GM18867 (cell line): Measurements from ENCODE around the gene PUM2.

ENCODE experiments used
- ATAC-seq: cut with Tn5 transposase; IDR thresholded peaks from one replicate; pipeline ENCODE4 v1.9.1; 2021; ENCODE audit warnings: mild to moderate bottlenecking, moderate library complexity; ENCODE audit not compliant: unreplicated experiment

The PUM2 gene

DNA sequence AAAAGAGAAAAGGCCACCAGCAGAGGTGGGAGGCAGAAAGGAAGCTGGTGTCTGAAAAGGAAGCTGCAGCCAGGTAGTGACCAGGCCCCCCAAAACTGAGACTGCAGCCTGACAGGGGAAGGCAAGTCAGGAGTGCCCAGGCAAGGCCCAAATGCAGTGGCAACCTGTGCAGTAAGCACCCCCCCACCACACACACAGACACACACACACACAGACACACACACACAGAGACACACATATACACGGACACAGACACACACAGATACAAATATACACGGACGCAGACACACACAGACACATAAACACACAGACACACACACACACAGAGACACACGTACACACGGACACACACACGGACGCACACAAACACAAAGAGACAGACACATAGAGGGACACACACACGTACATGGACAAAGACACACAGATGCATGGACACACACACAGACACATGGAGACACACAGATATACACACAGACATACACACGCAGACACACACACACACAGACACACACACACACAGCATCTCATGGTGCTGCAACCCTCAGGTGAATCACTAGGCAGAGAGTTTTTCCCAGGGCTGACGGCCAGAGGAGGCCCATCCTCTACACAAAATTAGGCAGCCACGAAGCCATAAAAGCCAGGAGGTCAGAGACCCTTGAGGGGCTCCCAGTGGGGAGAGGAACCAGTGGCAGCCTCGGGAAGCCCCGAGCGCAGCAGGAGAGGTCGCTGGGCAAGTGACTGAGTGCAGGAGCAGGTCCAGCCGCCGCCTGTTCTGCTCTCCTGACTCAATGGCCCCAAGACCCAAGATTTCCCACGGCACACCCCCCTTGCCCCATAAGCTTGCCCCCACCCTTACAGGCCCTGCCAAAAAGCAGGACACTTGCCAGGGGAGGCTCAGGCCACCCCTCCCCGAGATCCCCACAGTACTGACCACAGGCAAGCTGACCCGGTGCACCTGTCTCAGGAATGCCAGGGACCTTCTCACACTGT lies 132.0 kb downstream of the PUM2 start:
- ATAC-seq: no peak

DNA sequence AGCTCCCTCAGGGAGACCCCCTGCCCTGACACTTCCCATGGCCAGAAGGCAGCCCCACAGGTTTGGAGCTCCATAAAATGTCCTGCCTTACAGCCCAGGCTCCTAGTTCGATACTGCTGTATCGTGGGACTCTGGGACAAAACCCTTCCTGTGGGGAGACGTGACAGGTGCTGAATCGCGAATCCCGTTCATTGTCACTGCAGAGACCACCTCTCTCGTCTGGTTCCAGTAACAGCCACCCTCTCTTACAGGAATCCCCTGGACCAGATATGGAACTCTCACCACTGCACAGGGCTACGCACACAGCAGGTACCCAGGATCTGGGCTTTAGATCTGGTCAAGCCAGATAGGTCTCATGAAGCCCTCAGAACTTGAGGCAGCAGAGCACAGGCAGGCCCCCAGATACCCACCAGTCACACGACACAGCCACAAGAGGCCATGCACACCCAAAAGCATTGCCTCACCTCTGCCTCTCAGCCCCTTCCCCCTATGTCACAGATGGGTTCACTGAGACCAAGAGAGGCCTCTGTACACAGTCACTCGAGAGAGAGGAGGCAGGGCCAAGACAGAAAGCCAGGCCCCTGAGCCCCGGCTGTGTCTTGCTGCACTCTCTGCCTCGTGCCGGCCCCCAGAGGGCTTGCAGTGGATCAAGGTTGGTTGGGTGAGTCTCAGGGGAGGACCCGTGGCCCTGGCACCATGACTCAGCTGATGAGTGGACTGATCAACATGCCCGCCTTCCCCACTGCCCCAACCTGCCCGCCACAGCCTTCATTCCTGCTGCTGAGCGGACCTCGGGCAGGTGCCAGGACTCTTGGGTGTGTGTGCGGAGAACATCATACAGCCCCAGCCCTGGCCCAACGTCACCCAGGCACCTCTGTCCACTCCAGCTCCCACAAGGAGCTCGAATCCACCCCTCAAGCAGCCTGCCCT lies 133.3 kb downstream of the PUM2 start:
- no peak for ATAC-seq

DNA sequence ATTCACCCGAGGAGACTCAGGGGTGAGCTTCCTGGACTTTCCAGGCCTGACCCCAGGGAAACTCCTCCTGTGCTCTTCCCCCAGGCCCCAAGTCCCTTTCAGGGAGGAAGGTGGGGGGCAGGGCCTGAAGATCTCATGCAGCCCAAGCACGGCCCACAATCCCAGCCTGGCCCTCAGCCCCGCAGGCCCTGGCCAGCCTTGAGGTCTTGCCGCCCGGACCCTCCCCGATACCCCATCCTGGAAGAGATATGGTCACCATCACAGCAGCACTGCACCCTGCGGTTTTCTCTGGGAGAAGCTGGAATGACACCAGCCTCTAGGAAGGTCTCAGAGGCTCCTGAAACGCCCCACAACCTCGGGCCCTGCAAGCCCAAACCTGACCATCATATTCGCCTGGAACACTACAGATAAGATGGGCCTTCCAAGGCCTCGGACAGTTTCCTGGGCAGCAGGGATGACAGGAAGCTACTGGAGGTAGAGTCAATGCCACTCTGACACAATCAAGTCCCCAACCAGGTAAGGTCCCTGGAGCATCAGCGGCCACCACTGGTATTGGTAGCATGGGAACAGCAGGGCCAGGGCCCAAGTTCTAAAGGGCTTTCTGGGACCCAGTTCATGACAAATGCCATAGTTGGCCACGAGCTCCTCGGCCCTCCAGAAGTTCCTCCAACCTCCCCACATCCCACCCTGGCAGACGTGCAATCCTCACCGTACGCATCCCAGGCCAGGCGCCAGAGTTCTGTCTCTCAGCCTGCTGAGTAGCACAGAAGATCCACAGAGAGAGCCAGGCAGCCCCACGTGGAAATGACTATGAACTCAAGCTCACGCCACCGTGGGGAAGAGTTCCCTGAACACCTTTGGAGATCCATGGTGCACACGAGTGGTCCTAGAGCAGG lies 134.3 kb downstream of the PUM2 start:
- ATAC-seq: no peak

DNA sequence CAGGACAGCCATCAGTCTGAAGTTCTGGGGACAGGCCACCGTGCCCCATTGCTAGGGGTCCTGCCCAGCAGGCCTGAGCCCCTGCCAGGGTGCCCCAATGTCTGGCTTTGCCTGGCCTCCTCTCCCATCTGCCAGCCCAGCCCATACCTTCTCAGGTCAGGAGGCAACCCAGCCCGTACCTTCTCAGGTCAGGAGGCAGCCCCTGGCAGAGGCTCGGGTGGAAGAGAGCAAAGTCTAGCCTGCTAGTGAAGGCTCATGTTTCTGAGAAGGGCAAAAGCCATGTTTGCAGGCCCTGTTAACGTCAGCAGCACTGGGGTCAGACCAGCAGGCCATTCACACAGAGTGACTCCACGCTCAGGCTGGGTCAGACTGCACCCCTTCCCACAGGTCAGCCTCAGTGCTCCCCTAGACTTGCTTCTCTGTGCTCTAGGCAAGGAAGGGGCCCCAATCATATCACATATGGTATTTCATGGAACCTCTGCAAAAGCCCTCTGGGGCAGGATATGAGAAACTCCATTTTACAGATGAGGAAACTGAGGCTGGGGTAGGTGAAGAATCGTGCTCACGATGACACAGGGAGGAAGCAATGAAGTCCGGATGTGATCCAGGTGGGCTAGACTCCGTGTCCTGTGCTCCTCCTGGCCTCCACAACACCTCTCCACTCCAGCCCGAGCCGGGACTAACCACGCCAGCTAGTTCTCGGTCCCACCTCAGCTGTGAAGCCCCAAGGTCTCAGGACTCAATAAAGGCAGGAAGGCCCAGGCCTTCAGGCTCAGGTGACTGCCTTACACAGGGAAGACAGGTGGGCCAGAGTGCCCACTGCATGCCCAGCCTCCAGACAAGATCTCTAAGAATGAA lies 135.2 kb downstream of the PUM2 start:
- ATAC-seq: no peak

DNA sequence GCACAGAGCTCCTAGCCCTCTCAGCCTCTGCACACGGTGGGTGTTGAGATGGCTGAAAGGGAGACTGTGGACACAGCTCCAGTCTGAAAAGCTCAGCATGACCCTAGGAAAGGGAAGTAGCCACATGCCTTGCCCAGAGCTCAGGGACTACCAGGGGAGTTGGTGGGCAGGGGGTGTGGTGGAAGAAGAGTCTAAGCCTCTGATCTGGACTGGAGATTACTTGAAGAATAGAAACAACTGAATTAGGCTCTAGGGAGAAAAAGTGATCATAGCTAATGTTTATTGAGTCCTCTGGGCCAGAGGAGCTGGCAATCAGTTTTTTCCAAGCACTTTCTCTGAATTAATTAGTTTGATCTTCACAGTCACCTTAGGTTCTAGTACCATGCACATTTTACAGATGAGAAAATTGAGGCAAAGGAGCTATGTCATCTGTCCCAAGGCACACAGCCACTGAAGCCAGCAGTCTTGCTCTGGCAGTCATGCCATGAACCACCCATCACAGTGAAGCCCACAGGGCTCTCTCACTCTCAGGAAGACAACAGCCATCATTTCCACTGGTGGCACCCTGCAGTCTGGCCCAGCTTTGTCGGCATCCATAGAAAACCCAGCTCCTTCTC lies 136.0 kb downstream of the PUM2 start:
- ATAC-seq: no peak

DNA sequence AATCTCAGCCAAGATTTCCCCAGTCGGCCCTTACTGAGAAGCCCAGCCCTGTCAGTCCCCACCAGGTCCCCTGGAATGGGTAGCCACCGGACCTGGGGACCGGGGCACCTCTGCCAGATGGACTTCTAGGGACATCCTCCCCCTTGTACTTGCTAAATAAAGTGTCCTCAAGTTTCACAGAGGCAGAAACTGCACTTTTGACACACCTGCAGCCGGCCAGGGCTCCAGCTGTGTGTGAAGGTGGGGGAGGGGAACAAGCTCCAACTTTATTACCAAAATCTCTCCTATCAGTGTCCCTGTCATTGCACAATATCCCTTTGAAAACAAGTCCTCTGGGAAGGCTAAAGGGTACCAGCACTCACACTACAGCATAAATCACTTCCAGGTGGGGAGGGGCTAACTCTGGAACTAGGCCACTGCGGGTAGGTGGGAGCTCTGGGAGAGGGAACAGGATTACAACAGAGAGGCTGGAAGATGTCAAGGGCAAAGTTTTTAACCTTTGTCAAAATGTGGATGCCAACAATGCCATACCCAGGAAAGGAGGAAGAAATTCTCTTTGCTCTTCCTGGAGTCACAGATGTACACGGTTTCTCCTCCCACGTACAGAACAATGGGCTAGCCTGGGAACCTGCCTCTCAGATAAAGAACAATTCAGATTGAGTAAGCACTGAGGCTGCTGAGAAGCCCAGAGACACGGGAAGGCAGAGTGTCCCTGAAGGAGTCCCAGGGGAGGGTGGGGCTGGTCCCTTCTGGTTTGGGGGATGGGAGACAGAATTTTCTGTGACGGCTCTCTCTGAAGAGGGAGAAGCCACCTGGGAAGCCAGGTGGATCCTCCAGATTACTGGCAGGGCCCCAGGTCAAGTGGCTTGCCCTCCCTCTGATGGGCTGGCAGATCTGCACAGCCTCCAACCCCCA lies 136.7 kb downstream of the PUM2 start:
- ATAC-seq: peak; percentile 39

DNA sequence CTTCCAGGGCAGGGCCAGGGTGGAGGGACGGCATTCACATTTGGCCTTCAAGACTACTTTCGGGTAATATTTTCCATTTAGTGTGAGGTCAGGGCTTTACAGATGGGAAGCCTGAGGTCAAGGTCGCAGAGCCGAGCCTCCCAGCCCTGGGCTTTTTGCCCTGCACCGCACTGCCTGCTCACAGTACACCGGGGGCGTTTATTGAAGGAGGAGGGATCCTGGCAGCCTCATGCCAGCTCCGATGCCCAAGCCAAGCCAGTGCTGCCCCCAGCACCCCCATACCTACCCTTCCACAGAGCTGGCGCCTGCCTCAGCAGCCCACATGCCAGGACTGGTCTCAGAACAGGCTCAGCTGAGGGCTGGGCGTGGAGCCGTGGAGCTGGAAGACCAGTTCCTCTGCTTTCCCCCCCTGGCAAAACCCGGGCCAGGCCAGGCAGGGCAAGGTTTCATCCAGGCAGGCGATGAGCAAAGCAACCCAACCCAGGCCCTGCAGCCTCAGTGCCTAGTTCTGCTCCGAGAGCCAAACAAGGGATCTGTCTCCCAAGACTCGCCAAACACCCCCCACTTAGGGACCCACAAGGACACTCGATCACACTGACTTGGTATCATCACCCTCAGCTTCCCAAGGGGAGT lies 137.7 kb downstream of the PUM2 start:
- ATAC-seq: no peak

DNA sequence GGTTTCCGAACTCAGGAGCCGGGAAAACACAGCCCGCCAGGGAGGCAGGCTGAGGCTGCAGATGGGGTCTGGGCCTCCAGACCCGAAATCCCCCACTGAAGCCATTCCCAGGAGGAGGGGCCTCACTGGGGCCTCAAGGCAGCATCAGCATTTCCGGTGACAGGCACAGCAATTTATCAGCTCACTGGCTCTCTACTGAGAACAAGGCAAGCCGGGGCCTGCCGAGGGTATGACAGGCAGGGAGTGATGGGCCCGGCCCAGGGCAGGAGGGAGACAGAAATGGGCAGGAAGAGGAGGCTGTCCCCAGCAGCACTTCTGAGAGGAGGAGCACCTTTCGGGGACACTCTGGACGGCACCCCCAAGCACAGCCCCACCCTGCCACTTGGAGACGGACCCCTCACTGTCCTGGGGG lies 138.2 kb downstream of the PUM2 start:
- peak; percentile 72 for ATAC-seq

DNA sequence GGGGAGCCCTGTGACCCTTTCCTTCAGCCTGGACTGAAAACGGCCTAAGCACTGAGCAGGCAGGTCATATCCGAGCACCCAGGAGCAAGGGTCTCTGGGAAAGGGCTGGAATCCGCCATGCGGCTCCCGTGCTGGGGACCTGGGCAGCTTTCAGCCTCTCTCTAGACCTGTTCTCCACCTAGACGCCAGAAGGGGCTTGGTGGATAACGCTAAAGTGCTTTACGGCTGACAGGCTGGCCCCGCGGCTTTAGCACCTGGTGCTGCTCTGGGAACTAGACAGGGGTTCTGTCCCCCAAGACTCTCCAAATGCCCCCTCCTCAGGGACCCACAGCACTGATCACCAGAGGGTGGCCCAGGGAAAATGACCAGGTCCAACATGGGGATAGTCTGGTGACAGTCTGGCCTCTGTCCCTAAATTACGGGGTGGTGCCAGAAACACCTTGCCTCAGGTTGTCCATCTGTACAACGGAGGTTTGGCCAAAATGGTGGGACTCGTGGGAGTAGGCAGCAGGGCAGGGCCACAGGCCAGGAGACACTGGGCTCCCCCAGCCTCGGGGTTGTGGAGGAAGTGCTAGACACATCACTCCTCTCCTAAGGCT lies 138.7 kb downstream of the PUM2 start:
- ATAC-seq: no peak

DNA sequence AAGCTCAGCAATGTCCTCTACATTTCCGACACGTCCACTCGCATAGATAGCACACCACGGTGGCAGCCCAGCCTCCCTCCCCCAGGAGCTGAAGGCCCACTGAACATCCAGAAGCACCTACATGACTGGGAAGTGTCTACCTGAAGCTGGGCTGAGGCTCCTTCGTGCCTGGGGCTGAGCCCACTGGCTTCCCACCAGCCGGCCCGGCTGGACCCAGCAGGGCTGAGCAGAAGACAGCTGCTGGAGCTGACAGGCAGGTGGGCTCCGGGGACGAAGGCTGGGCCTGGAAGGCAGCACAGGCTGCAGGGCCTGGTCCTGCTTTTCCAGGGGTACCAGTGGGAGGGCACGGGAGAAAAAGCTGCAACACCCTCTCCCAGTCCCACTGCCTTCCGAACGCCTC lies 139.2 kb downstream of the PUM2 start:
- ATAC-seq: no peak

DNA sequence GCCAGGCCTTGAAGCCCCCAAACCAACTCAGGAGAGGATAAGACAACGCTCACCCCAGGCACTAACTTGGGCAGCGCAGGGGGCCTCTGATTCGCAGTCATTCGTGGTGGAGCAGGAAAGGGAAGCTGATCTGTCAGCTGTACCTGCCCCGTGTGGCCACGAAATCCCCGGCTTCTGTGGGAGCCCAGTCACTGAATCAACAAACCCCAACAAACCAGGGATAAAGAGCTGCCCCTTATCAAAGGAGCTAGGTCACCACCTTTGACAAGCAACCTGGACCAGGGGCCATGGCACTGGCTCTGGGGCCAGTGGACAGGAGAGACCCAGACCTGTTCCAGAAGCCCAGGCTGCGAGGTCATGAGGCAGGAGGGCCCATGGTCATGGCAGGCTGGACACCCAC lies 140.2 kb downstream of the PUM2 start:
- no peak for ATAC-seq

DNA sequence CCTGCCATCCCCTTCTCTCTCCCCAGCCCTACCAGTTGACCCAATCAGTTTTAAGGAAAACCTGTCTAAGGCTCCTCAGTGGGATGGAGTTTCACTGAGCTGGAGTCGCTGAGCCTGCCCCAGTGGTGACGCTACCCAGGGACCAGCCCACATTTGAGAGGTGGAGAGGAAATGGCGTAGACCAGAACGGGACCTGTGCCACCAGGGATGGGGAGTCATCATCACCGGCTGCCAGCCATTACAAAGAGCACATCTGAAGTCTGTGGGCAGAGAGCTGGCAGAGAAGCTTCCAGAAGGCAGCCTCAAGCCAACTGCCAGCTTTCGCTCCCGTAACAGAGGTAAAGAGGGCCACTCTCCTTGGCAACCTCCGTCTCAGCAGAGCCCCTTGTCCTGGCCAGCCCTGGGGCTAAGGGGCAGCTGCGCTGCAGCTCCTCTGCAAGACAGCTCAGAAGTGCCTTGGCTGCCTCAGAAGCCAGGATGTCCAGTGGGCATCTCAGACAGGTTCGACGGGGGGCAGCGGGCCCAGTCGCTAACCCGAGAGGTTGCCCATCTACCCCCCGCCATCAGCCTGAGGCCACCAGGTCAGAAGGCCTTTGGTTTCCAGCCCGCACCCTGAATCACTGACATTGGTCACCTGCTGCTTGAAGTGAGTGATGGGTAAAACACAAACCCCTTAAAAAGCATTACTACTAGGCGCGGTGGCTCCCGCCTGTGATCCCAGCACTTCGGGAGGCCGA lies 141.1 kb downstream of the PUM2 start:
- no peak for ATAC-seq

DNA sequence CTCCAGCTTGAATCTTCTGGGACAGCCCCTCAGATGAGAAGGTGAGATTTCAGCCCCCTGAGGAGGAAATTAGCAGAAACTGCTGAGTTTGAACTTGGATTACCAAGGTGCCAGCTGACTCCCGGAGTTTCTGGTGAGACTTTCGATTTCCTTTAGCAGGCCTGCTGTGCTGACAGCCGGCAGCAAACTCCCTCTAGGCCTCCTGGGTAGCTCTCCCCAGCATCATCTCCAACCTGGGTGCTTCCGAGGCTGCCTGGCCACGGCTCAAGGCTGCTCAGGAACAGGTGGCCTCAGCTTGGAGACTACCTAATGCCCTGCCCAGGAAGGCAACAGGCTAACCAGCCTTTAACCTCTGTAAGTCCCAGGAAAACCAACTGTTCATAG lies 142.2 kb downstream of the PUM2 start:
- ATAC-seq: no peak

DNA sequence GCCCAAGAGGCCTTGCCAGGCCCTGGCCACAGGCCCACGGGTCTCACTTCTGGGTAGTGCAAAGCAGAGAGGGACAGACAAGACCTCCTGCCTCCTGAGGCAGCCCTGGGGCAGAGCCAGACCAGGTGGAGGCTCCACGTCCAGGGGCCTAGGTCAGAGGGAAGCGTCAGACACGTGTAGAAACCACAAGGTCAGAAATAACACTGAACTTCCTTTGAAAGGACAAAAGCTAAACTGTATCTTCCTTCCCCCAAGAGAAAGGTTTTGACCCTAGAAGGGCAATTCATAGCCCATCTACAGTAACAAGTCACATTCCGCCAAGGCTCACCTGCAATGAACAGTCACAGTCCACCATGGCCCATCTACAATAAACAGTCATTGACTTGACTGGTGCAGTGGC lies 143.6 kb downstream of the PUM2 start:
- ATAC-seq: peak; percentile 78

DNA sequence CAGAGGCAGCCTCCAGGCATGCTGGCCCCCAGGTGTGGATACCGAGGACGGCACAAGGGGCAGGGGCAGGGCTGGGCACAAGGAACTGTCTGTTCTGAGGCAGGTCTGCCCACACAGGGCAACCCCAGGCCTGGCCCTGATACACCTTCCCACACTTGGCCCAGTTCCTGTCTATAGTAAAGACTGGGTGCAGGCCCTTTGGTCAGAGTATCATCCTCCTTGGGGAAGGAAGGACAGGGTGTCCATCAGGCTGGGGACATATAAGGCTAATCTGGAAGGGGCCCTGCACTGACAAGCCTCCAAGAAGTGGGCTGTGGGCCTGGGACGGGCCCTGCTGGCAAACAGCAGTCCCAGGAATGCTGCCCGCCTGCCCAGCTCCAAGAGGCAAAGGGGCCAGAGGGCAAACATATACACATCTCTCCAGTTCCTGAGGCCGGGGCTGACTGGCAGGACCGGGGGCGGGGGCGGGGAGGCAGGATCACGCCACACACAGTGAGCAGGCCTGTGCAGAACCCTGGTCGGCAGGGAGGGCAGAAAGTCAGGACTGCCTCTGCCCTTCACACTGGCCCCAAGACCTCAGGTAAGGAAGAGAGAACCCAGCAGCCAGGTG lies 144.6 kb downstream of the PUM2 start:
- ATAC-seq: no peak

DNA sequence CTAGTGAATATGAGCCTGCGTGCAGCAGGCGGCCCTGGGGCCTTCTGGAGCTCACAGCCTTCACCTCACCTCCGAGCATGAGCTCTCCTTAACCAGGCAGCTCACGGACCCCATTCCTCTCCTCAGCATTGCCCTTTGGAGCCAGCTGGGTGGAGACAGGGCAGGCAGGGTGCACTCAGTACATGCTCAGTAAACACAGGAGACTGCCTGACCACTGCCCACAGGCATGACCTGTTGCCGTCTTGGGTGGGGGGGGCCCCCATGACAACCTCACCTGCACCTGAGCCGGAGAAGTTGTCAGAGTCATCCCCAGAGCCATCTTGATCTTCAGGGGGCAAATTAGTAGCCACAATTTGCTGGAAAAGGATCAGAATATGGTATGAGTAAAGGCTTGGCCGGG lies 145.6 kb downstream of the PUM2 start:
- ATAC-seq: no peak
